GM23248 (cell line): ENCODE results near the gene TMPRSS11A. TPM values are rescaled to one million over a fixed set of nuclear protein-coding genes. Genes with fewer than 3 reads are reported as not detected.
A peak's percentile ranks its signal among the peaks of the same experiment; 100 is the strongest.

Experiments
- DNase-seq: peaks from one replicate; pipeline ENCODE4 v3.0.0-alpha.2; 2015
- H2AFZ ChIP-seq: fragments of 200-600 bp; sonication (generic); 2 replicates; pipeline ENCODE4 v1.6.1; 2016; ENCODE audit warnings: antibody characterized with exemption
- H3F3A ChIP-seq: fragments of 200-600 bp; sonication (generic); 2 replicates; pipeline ENCODE4 v1.6.1; 2016; ENCODE audit warnings: mild to moderate bottlenecking, antibody characterized with exemption, mixed run types; ENCODE audit not compliant: insufficient read depth
- H3K27ac ChIP-seq: fragments of 200-600 bp; sonication (generic); 2 replicates; pipeline ENCODE4 v1.5.1; 2016; ENCODE audit warnings: mild to moderate bottlenecking
- H3K27me3 ChIP-seq: fragments of 200-600 bp; sonication (generic); replicated peaks from 2 replicates; pipeline ENCODE4 v1.6.1; 2016; ENCODE audit warnings: mild to moderate bottlenecking; ENCODE audit not compliant: insufficient read depth
- H3K36me3 ChIP-seq: fragments of 200-600 bp; sonication (generic); 2 replicates; pipeline ENCODE4 v1.6.1; 2016; ENCODE audit warnings: low read depth, mild to moderate bottlenecking
- H3K4me1 ChIP-seq: fragments of 200-600 bp; sonication (generic); 2 replicates; pipeline ENCODE4 v1.6.1; 2016; ENCODE audit warnings: mild to moderate bottlenecking; ENCODE audit not compliant: insufficient read depth
- H3K4me2 ChIP-seq: fragments of 200-600 bp; sonication (generic); one replicate; pipeline ENCODE4 v1.6.1; 2016; ENCODE audit warnings: mild to moderate bottlenecking; ENCODE audit not compliant: unreplicated experiment
- H3K4me3 ChIP-seq: fragments of 200-600 bp; sonication (generic); 2 replicates; pipeline ENCODE4 v1.5.1; 2016; ENCODE audit warnings: mild to moderate bottlenecking
- H3K79me2 ChIP-seq: fragments of 200-600 bp; sonication (generic); 2 replicates; pipeline ENCODE4 v1.6.1; 2016; ENCODE audit warnings: mild to moderate bottlenecking; ENCODE audit not compliant: insufficient read depth
- H3K9ac ChIP-seq: fragments of 200-600 bp; sonication (generic); 2 replicates; pipeline ENCODE4 v1.6.1; 2016; ENCODE audit warnings: mild to moderate bottlenecking
- H3K9me2 ChIP-seq: fragments of 200-600 bp; sonication (generic); 2 replicates; pipeline ENCODE4 v1.6.1; 2016; ENCODE audit warnings: mixed run types, mild to moderate bottlenecking, moderate library complexity; ENCODE audit not compliant: insufficient read depth
- H3K9me3 ChIP-seq: fragments of 200-600 bp; sonication (generic); one replicate; pipeline ENCODE4 v1.6.1; 2017; ENCODE audit warnings: low read depth
- H4K20me1 ChIP-seq: fragments of 200-600 bp; sonication (generic); 2 replicates; pipeline ENCODE4 v1.6.0; 2016; ENCODE audit not compliant: insufficient read depth
- EZH2 ChIP-seq: fragments of 200-600 bp; sonication (generic); IDR thresholded peaks from 2 replicates; pipeline ENCODE4 v1.6.1; 2018; ENCODE audit warnings: antibody characterized with exemption, mild to moderate bottlenecking; ENCODE audit not compliant: insufficient read depth, poor library complexity, severe bottlenecking
- EZH2phosphoT487 ChIP-seq: fragments of 200-600 bp; sonication (generic); IDR thresholded peaks from 2 replicates; pipeline ENCODE4 v1.6.1; 2018; ENCODE audit warnings: antibody characterized with exemption, moderate library complexity, mild to moderate bottlenecking, low read depth; ENCODE audit not compliant: insufficient read depth
- WGBS, 2 experiments: methylation state at CpG; one replicate each; pipeline ENCODE4 v1.1.6; 2015 to 2017; ENCODE audit warnings: low lambda C conversion rate in 2 of 2, low coverage in 1 of 2; ENCODE audit errors: missing lambda C conversion rate in 2 of 2; 5-methylcytosine and 5-hydroxymethylcytosine counted together
- in situ Hi-C: fragments of 300-500 bp; cut with MboI; formaldehyde crosslinking; loops from 2 replicates; pipeline ENCODE4 v1.15.0; 2020
- polyA plus RNA-seq: library from polyadenylated mRNA; unstranded; fragments of >200 nt; fragmentation: Nextera tagmentation; extraction: Ambion mirVana; gene quantifications from 2 replicates; pipeline ENCODE4 v1.2.1, GENCODE V29; 2016
- total RNA-seq: library from RNA; depleted of rRNA; stranded (reverse); fragments of >200 nt; shearing (Covaris generic); gene quantifications from 2 replicates; pipeline ENCODE4 v1.2.3, GENCODE V29; 2014

The TMPRSS11A gene
- total and polyA plus RNA-seq, 2 experiments from 2014 or later: not detected

- H3K36me3 ChIP-seq: no peaks in the 10 kb centered on the region
Measured at GRCh38 chr4:67886281-67886680, 77.0 kb downstream of the TMPRSS11A start.

GRCh38 chr4:67885762-67886161 is 77.5 kb downstream of the TMPRSS11A start:
- H3K27ac ChIP-seq: peak overlapping the region; percentile 93
- no peaks in the 10 kb centered on the region for H3K27me3 ChIP-seq
- no peaks in the 10 kb centered on the region for H4K20me1 ChIP-seq
- H2AFZ ChIP-seq: peak overlapping the region; percentile 71
- peak; percentile 96 for DNase-seq
- no peaks in the 10 kb centered on the region for H3K9me3 ChIP-seq
- in situ Hi-C loops: loop anchor here (25.0 kb wide), 1 partner anchor 477 kb away; the partner anchor contains the start of gene YTHDC1
- peaks cover 17% of the 10 kb centered on the region for H3F3A ChIP-seq
- peak overlapping the region; percentile 79 for H3K4me2 ChIP-seq
- H3K36me3 ChIP-seq: no peaks in the 10 kb centered on the region
- peak overlapping the region; percentile 24 for H3K4me3 ChIP-seq
- peaks cover 24% of the 10 kb centered on the region for H3K4me1 ChIP-seq
- H3K79me2 ChIP-seq: no peaks in the 10 kb centered on the region
- peak overlapping the region; percentile 64 for H3K9ac ChIP-seq
- WGBS, 2 experiments: 0 to 1% methylated on average over 6 of the region's 6 CpGs
- no peak for TF ChIP-seq EZH2
- no peak for TF ChIP-seq EZH2phosphoT487
- H3K9me2 ChIP-seq: no peaks in the 10 kb centered on the region

More at GRCh38 chr4:67886281-67886680, 77.0 kb downstream of the TMPRSS11A start:
- peak overlapping the region; percentile 71 for H2AFZ ChIP-seq
- H3K27me3 ChIP-seq: no peaks in the 10 kb centered on the region
- peak overlapping the region; percentile 93 for H3K27ac ChIP-seq
- 25 to 33% methylated on average over 4 of the region's 4 CpGs for WGBS, 2 experiments
- H3K9me2 ChIP-seq: no peaks in the 10 kb centered on the region
- in situ Hi-C loops: loop anchor here (25.0 kb wide), 1 partner anchor 476 kb away; the partner anchor contains the start of gene YTHDC1
- H3K4me1 ChIP-seq: peaks cover 24% of the 10 kb centered on the region
- no peaks in the 10 kb centered on the region for H3K9me3 ChIP-seq
- peak; percentile 60 for DNase-seq
- H3K79me2 ChIP-seq: no peaks in the 10 kb centered on the region
- peak overlapping the region; percentile 62 for H3K9ac ChIP-seq
- peak overlapping the region; percentile 24 for H3K4me3 ChIP-seq
- peak overlapping the region; percentile 70 for H3K4me2 ChIP-seq
- no peak for TF ChIP-seq EZH2
- no peak for TF ChIP-seq EZH2phosphoT487
- peaks cover 17% of the 10 kb centered on the region for H3F3A ChIP-seq
- H4K20me1 ChIP-seq: no peaks in the 10 kb centered on the region

- Histone ChIP-seq H3K9ac (no peak overlapping the region), H4K20me1 (no peaks in the 10 kb centered on the region), H3K9me3 (no peaks in the 10 kb centered on the region), H3K36me3 (no peaks in the 10 kb centered on the region), H3K4me2 (no peak overlapping the region), H3K4me3 (no peak overlapping the region), H3F3A (peaks cover 17% of the 10 kb centered on the region), H2AFZ (no peak overlapping the region), H3K27me3 (no peaks in the 10 kb centered on the region), H3K79me2 (no peaks in the 10 kb centered on the region), H3K9me2 (no peaks in the 10 kb centered on the region), H3K27ac (peak overlapping the region; percentile 93), H3K4me1 (peaks cover 24% of the 10 kb centered on the region)
- TF ChIP-seq EZH2 (no peak), EZH2phosphoT487 (no peak)
- in situ Hi-C loops: loop anchor here (25.0 kb wide), 1 partner anchor 478 kb away; the partner anchor contains the start of gene YTHDC1
- no peak for DNase-seq
Measured at GRCh38 chr4:67884701-67885100, 78.6 kb downstream of the TMPRSS11A start.

- no peak within 1 kb of the TSS for H3K4me2 ChIP-seq
- H2AFZ ChIP-seq: no peak within 1 kb of the TSS
- H3K36me3 ChIP-seq: no peaks in the 10 kb centered on the region
- H3K79me2 ChIP-seq: no peaks in the 10 kb centered on the region
- H3K27ac ChIP-seq: peak within 1 kb of the TSS; percentile 93; the same call in 1 of the 2 replicates
- H3K27me3 ChIP-seq: no peaks in the 10 kb centered on the region
- no peaks in the 10 kb centered on the region for H3K9me3 ChIP-seq
- no peak within 1 kb of the TSS for H3K4me3 ChIP-seq
- H3K4me1 ChIP-seq: peaks cover 24% of the 10 kb centered on the region
- no peak within 1 kb of the TSS for H3K9ac ChIP-seq
- WGBS, 2 experiments: 96 to 100% methylated on average over 1 of the region's 1 CpG
- peaks cover 17% of the 10 kb centered on the region for H3F3A ChIP-seq
- no peak for TF ChIP-seq EZH2
- no peak for TF ChIP-seq EZH2phosphoT487
- H4K20me1 ChIP-seq: no peaks in the 10 kb centered on the region
- H3K9me2 ChIP-seq: no peaks in the 10 kb centered on the region
- in situ Hi-C loops: loop anchor here (25.0 kb wide), 1 partner anchor 478 kb away; the partner anchor contains the start of gene YTHDC1
- no peak for DNase-seq
Measured at GRCh38 chr4:67883902-67884301, 79.4 kb downstream of the TMPRSS11A start, which contains the start of gene TMPRSS11D. TMPRSS11D (minus strand) TSS chr4:67884002; CDS start chr4:67883933, 69 bp downstream.

- no peak overlapping the region for H3K9ac ChIP-seq
- peaks cover 17% of the 10 kb centered on the region for H3F3A ChIP-seq
- H3K27me3 ChIP-seq: no peaks in the 10 kb centered on the region
- DNase-seq: no peak
- 97 to 98% methylated on average over 5 of the region's 5 CpGs for WGBS, 2 experiments
- H3K4me2 ChIP-seq: no peak overlapping the region
- H3K9me2 ChIP-seq: no peaks in the 10 kb centered on the region
- H3K79me2 ChIP-seq: no peaks in the 10 kb centered on the region
- TF ChIP-seq EZH2phosphoT487: no peak
- TF ChIP-seq EZH2: no peak
- H3K9me3 ChIP-seq: no peaks in the 10 kb centered on the region
- no peaks in the 10 kb centered on the region for H3K36me3 ChIP-seq
- no peaks in the 10 kb centered on the region for H4K20me1 ChIP-seq
- H3K4me1 ChIP-seq: peaks cover 24% of the 10 kb centered on the region
- in situ Hi-C loops: loop anchor here (25.0 kb wide), 1 partner anchor 479 kb away; the partner anchor contains the start of gene YTHDC1
- H2AFZ ChIP-seq: no peak overlapping the region
- no peak overlapping the region for H3K4me3 ChIP-seq
- no peak overlapping the region for H3K27ac ChIP-seq
Measured at GRCh38 chr4:67883458-67883857, 79.8 kb downstream of the TMPRSS11A start.
